ENCODE measurements around the gene PCDHGA6.
"Not testable (repeated sequence)": the region's sequence is repeated elsewhere in the genome, so short reads cannot be mapped to it uniquely, and the experiment has no call there.

Gene PCDHGA6

DNA sequence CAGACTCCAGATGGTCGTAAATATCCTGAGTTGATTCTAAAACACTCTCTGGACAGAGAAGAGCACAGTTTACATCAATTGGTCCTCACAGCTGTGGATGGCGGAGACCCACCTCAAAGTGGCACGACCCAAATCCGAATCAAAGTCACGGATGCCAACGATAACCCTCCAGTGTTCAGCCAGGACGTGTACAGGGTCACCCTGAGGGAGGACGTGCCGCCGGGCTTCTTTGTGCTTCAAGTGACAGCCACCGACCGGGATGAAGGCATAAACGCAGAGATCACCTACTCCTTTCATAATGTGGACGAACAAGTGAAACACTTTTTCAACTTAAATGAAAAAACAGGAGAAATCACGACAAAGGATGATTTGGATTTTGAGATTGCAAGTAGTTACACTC, 13.0 kb upstream of the PCDHGA6 start:
- DNase-seq: no peak

GRCh38 chr5:141362719-141363118, 11.0 kb upstream of the PCDHGA6 start:
- no peak for DNase-seq

DNA sequence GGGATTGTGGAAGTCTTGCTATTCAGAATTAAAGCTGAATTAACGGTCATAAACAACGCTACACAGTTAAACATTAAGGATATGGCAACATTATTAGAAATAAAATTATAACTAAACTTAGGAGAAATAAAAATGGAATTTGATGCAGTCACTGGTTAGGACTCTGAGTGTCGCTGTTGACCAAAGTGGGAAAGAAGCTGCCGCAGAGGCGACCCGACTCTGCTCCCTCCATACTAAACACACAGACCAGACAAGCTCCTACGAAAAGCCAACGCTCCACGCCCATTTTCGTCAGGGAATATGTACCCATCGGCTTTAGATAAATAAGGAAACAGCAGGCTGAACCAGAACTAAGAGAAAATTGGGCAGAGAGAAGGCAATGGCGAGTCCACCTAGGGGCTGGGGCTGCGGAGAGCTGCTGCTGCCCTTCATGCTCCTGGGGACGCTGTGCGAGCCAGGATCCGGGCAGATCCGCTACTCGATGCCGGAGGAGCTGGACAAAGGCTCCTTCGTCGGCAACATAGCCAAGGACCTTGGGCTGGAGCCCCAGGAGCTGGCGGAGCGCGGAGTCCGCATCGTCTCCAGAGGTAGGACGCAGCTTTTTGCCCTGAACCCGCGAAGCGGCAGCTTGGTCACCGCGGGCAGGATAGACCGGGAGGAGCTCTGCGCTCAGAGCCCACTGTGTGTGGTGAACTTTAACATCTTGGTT, 9.6 kb upstream of the PCDHGA6 start, which contains the start of gene PCDHGA5:
TSS of gene PCDHGA5 (plus strand) at position 211 of the 709 bp plus-strand sequence. CDS start at position 380, 169 bp downstream.
- no peak for DNase-seq

GRCh38 chr5:141366016-141366896, 7.4 kb upstream of the PCDHGA6 start:
- DNase-seq: no peak

DNA sequence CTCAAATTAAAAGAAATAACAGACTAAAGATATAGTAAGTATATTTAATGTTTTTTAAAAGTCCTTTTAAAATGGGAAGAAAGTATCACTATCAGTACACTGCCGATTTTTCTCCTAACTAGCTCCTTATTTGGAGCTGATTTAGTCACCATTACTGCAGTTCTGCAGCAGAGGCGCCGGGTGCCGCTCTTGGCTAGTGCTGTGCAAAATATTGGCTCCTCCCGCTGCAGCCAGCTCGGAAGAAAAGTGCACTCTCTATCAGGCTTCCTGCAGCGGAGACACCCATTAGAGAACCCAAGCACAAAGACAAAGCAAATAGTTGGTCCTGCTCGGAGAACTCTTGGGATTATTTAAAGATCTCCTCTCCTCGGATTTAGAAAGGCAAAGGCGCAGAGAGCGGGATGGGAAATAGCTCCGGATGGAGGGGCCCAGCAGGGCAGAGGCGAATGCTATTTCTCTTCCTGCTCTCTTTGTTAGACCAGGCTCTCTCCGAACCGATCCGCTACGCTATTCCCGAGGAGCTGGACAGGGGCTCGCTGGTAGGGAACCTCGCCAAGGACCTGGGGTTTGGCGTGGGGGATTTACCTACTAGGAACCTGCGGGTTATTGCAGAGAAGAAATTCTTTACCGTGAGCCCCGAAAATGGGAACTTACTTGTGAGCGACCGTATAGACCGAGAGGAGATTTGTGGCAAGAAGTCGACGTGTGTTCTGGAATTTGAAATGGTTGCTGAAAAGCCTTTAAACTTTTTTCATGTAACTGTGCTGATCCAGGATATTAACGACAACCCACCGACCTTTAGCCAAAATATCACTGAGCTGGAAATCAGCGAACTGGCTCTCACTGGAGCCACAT, 3.5 kb upstream of the PCDHGA6 start, which contains the start of gene PCDHGB3:
TSS of gene PCDHGB3 (plus strand) at position 249 of the 855 bp plus-strand sequence. CDS start at position 402, 153 bp downstream.
- DNase-seq: no peak

- DNase-seq: no peak
Measured at GRCh38 chr5:141371572-141372475, 1.9 kb upstream of the PCDHGA6 start.

DNA sequence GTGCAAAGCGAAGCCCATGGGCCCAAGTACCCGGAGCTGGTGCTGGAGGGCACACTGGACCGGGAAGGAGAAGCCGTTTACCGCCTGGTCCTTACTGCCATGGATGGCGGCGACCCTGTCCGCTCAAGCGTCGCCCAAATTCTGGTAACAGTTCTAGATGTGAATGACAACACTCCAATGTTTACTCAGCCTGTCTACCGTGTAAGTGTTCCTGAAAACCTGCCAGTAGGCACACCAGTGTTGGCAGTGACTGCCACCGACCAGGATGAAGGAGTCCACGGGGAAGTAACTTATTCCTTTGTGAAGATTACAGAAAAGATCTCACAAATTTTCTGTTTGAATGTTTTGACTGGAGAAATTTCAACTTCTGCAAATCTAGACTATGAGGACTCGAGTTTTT, 936 bp downstream of the PCDHGA6 start:
- DNase-seq: no peak

GRCh38 chr5:141375444-141376155, 1.9 kb downstream of the PCDHGA6 start:
- DNase-seq: not testable (repeated sequence)

GRCh38 chr5:141382469-141383294, 9.0 kb downstream of the PCDHGA6 start, which contains the start of gene PCDHGA7:
Gene PCDHGA7, plus strand, starts transcription at chr5:141382742. Its CDS starts 158 bp downstream, at chr5:141382900.
- DNase-seq: no peak

DNA sequence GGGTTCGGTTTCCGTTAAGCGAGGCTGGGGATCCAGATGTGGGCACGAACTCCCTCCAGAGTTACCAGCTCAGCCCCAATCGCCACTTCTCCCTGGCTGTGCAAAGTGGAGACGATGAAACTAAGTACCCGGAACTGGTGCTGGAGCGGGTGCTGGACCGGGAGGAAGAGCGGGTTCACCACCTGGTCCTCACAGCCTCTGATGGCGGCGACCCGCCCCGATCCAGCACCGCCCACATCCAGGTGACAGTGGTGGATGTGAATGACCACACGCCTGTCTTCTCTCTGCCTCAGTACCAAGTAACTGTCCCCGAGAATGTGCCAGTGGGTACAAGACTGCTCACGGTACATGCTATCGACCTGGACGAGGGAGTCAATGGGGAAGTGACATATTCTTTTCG, 9.7 kb downstream of the PCDHGA6 start:
- no peak for DNase-seq

GRCh38 chr5:141384471-141385267, 11.0 kb downstream of the PCDHGA6 start:
- no peak for DNase-seq

DNA sequence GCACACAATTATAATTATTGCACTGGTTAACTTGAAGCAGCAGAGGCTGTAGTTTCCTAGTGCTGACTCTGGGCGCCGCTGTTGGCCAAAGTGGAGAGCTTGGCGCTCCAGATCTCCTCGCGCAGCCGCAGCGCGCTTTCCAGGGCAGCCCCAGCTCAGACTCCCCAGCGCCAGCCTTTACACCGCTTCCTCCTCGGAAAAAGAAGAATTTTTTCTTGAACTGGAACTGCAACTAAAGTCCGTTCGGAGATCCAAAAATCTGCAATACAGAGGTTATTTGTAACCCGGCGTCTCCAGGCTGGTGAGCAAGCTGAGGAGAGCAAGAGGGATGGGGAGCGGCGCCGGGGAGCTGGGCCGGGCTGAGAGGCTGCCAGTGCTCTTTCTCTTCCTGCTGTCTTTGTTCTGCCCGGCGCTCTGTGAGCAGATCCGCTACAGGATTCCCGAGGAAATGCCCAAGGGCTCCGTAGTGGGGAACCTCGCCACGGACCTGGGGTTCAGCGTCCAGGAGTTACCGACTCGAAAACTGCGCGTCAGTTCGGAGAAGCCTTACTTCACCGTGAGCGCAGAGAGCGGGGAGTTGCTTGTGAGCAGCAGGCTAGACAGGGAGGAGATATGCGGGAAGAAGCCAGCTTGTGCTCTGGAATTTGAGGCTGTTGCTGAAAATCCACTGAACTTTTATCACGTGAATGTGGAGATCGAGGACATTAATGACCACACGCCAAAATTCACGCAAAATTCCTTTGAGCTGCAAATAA, 14.0 kb downstream of the PCDHGA6 start, which contains the start of gene PCDHGB4:
TSS of gene PCDHGB4 (plus strand) at position 142 of the 755 bp plus-strand sequence. CDS start at position 329, 187 bp downstream.
- not testable (repeated sequence) for DNase-seq

GRCh38 chr5:141388661-141389060, 15.0 kb downstream of the PCDHGA6 start:
- no peak for DNase-seq

DNA sequence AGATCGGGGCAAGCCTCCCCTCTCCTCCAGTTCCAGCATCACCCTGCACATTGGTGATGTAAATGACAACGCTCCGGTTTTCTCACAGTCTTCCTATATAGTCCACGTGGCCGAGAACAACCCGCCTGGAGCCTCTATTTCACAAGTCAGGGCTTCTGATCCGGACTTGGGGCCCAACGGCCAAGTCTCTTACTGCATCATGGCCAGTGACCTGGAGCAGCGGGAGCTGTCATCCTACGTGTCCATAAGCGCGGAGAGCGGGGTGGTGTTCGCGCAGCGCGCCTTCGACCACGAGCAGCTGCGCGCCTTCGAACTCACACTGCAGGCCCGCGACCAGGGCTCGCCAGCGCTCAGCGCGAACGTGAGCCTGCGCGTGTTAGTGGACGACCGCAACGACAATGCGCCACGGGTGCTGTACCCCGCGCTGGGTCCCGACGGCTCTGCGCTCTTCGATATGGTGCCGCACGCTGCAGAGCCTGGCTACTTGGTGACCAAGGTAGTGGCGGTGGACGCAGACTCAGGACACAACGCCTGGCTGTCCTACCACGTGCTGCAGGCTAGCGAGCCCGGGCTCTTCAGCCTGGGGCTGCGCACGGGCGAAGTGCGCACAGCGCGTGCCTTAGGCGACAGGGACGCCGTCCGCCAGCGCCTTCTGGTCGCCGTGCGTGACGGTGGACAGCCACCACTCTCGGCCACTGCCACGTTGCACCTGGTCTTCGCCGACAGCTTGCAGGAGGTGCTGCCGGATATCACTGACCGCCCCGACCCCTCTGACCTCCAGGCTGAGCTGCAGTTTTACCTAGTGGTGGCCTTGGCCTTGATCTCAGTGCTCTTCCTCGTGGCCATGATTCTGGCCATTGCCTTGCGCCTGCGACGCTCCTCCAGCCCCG, 15.7 kb downstream of the PCDHGA6 start:
- no peak for DNase-seq

GRCh38 chr5:141392429-141393198, 18.9 kb downstream of the PCDHGA6 start, which contains the start of gene PCDHGA8:
Gene PCDHGA8, plus strand, starts transcription at chr5:141392633. Its CDS starts 181 bp downstream, at chr5:141392814.
- no peak for DNase-seq

- no peak for DNase-seq
Measured at GRCh38 chr5:141393267-141393666, 19.6 kb downstream of the PCDHGA6 start.

Data from activated T-cell treated with anti-CD3 and anti-CD28 coated beads, Interleukin-2, amount 50 U/mL, for 1 hour (primary cell).